Measurements from ENCODE around the gene FTSJ3. TPM values are rescaled to one million over a fixed set of nuclear protein-coding genes. Genes with fewer than 3 reads are reported as not detected.

Gene FTSJ3
- total RNA-seq, 2 donors from 2014 or later: 22.7 to 30.9 TPM

- Histone ChIP-seq H3K36me3 (replicated peaks in 1 of 2; ENCODE audit: insufficient read depth in 1 of 2, low read depth in 2 of 2) (peaks cover 11 to 43% of the 10 kb centered on the region in 2 donors), H3K4me3 (no peak overlapping the region), H3K4me1 (peaks cover 43% of the 10 kb centered on the region), H3K9me3 (no peaks in the 10 kb centered on the region), H3K27ac (no peak overlapping the region), H3K27me3 (no peaks in the 10 kb centered on the region)
- TF ChIP-seq CTCF (IDR thresholded peaks at IDR 0.05) (no peak), POLR2A (IDR thresholded peaks at IDR 0.05) (no peak)
- WGBS, 2 donors: 88 to 95% methylated on average over 13 to 15 of the region's 15 CpGs
- intact Hi-C loops (cut with DNase I): loop anchor here (10.0 kb wide), 1 partner anchor 59 kb away; the partner anchor contains the start of genes CCDC47 and DDX42
- no peak for ATAC-seq
- no peak for DNase-seq
These were observed 6.4 kb upstream of the FTSJ3 start for GRCh38 chr17:63833741-63834373.

GRCh38 chr17:63833026-63833740, 5.7 kb upstream of the FTSJ3 start:
- Histone ChIP-seq H3K27ac (no peak overlapping the region), H3K4me1 (peaks cover 43% of the 10 kb centered on the region), H3K9me3 (no peaks in the 10 kb centered on the region), H3K4me3 (no peak overlapping the region), H3K36me3 (replicated peaks in 1 of 2; ENCODE audit: insufficient read depth in 1 of 2, low read depth in 2 of 2) (peaks cover 11 to 43% of the 10 kb centered on the region in 2 donors), H3K27me3 (no peaks in the 10 kb centered on the region)
- WGBS, 2 donors: 82 to 84% methylated on average over 11 to 14 of the region's 14 CpGs
- intact Hi-C loops (cut with DNase I): loop anchor here (10.0 kb wide), 1 partner anchor 58 kb away; the partner anchor contains the start of genes CCDC47 and DDX42
- ATAC-seq (no peak), DNase-seq (no peak)
- TF ChIP-seq CTCF (IDR thresholded peaks at IDR 0.05): no peak
- TF ChIP-seq POLR2A (IDR thresholded peaks at IDR 0.05): no peak

GRCh38 chr17:63832455-63832854, 5.0 kb upstream of the FTSJ3 start:
- no peaks in the 10 kb centered on the region for H3K9me3 ChIP-seq
- H3K27ac ChIP-seq: no peak overlapping the region
- DNase-seq (no peak), ATAC-seq (no peak)
- intact Hi-C loops (cut with DNase I): loop anchor here (10.0 kb wide), 1 partner anchor 58 kb away; the partner anchor contains the start of genes CCDC47 and DDX42
- peaks cover 11 to 43% of the 10 kb centered on the region in 2 donors for H3K36me3 ChIP-seq (replicated peaks in 1 of 2; ENCODE audit: insufficient read depth in 1 of 2, low read depth in 2 of 2)
- TF ChIP-seq POLR2A (IDR thresholded peaks at IDR 0.05): no peak
- no peak for TF ChIP-seq CTCF (IDR thresholded peaks at IDR 0.05)
- no peak overlapping the region for H3K4me3 ChIP-seq
- H3K27me3 ChIP-seq: no peaks in the 10 kb centered on the region
- WGBS, 2 donors: 68 to 79% methylated on average over 2 of the region's 2 CpGs
- peaks cover 39% of the 10 kb centered on the region for H3K4me1 ChIP-seq

GRCh38 chr17:63832014-63832413, 4.6 kb upstream of the FTSJ3 start:
- Histone ChIP-seq H3K27me3 (no peaks in the 10 kb centered on the region), H3K36me3 (replicated peaks in 1 of 2; ENCODE audit: insufficient read depth in 1 of 2, low read depth in 2 of 2) (peaks cover 11 to 43% of the 10 kb centered on the region in 2 donors), H3K9me3 (no peaks in the 10 kb centered on the region), H3K27ac (no peak overlapping the region), H3K4me1 (peaks cover 35% of the 10 kb centered on the region), H3K4me3 (no peak overlapping the region)
- no peak for DNase-seq
- ATAC-seq: no peak
- TF ChIP-seq POLR2A (IDR thresholded peaks at IDR 0.05) (no peak), CTCF (IDR thresholded peaks at IDR 0.05) (no peak)
- intact Hi-C loops (cut with DNase I): loop anchor here (10.0 kb wide), 1 partner anchor 57 kb away; the partner anchor contains the start of genes CCDC47 and DDX42
- WGBS, 2 donors: 85 to 86% methylated on average over 4 to 5 of the region's 5 CpGs
